Measurements from ENCODE around the gene LRRC26. TPM values are rescaled to one million over a fixed set of nuclear protein-coding genes. Genes with fewer than 3 reads are reported as not detected.
A peak's percentile ranks its signal among the peaks of the same experiment; 100 is the strongest.

Gene LRRC26
- total and polyA plus RNA-seq, 2 of the 13 experiments (the other 11 are each of a cell fraction or from before 2014, with no cell fraction given): not detected

DNA sequence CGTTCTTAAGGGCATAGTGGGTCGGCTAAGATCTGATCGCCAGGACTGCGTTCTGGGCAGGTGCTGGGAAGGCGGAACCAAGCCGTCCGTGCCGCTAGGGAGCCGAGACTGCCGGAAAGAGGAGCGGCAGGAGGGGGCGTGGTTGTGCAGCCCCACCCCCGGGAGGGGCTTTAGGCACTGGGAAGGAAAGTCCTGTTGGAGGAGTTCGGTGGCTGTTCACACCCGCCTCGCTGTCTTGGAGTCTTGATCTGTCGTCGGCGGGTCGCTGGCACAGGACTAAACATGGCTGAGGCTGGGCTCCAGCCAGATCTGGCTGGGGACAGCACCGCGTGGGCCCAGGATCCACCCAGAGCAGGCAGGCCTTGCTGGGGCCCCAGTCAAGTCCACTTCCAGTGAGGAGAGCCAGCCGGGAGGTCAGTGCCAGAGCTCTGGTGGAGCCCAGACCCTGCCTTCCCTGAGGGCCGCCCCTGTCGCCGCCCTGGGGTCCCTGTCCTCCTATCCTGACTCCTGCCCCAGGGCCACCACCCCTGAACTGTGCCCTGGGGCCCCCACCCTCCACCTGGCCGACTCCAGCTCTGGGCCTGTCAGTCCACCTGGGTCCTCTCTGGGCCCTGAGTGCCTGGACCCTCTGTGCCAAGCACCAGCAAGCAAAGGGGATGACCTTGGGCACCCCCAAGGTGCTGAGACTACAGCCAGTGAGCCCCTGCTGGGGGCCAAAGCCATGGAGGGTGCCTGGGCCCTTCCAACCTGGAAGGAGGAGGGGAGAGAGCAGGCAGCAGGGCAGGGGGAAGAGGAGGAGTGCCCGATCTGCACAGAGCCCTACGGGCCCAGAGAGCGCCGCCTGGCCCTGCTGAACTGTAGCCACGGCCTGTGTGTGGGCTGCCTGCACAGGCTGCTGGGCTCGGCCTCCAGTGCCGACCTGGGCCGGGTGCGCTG lies 47.7 kb upstream of the LRRC26 start (continued):
- TF ChIP-seq, protein P1, sequence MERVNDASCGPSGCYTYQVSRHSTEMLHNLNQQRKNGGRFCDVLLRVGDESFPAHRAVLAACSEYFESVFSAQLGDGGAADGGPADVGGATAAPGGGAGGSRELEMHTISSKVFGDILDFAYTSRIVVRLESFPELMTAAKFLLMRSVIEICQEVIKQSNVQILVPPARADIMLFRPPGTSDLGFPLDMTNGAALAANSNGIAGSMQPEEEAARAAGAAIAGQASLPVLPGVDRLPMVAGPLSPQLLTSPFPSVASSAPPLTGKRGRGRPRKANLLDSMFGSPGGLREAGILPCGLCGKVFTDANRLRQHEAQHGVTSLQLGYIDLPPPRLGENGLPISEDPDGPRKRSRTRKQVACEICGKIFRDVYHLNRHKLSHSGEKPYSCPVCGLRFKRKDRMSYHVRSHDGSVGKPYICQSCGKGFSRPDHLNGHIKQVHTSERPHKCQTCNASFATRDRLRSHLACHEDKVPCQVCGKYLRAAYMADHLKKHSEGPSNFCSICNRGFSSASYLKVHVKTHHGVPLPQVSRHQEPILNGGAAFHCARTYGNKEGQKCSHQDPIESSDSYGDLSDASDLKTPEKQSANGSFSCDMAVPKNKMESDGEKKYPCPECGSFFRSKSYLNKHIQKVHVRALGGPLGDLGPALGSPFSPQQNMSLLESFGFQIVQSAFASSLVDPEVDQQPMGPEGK (CRISPR knock-in tag; IDR thresholded peaks at IDR 0.05): peak; percentile 87
- TF ChIP-seq NR2F1 (CRISPR knock-in tag; IDR thresholded peaks at IDR 0.05): no peak
- no peak for TF ChIP-seq TBP (CRISPR knock-in tag; IDR thresholded peaks at IDR 0.05)
- TF ChIP-seq ZNF570 (CRISPR knock-in tag; IDR thresholded peaks at IDR 0.05; ENCODE audit: borderline replicate concordance): no peak
- TF ChIP-seq ZNF337 (CRISPR knock-in tag; IDR thresholded peaks at IDR 0.05; ENCODE audit: borderline replicate concordance, low read depth): peak; percentile 73; the same call in 1 of the 2 replicates
- TF ChIP-seq ZFP82 (CRISPR knock-in tag; IDR thresholded peaks at IDR 0.05; ENCODE audit: borderline replicate concordance): no peak
- TF ChIP-seq XBP1 (CRISPR knock-in tag; IDR thresholded peaks at IDR 0.05): no peak
- no peak for TF ChIP-seq HMGA1 (CRISPR knock-in tag; conservative IDR thresholded peaks at IDR 0.05)
- TF ChIP-seq TFDP1 (CRISPR knock-in tag; IDR thresholded peaks at IDR 0.05; ENCODE audit: borderline replicate concordance): peak; percentile 40; the same call in 1 of the 2 replicates
- no peak for TF ChIP-seq EZH2 (conservative IDR thresholded peaks at IDR 0.05; ENCODE audit: low read depth, low read length)
- peak; percentile 48; the same call in 1 of the 2 replicates for TF ChIP-seq ZNF34 (CRISPR knock-in tag; IDR thresholded peaks at IDR 0.05; ENCODE audit: borderline replicate concordance)
- no peak; the same call in 1 of the 2 replicates for TF ChIP-seq ZNF451 (CRISPR knock-in tag; IDR thresholded peaks at IDR 0.05)
- TF ChIP-seq PITX1 (CRISPR knock-in tag; IDR thresholded peaks at IDR 0.05): peak; percentile 26; the same call in 1 of the 2 replicates
- no peak for TF ChIP-seq PCBP2 (optimal IDR thresholded peaks at IDR 0.05; ENCODE audit: low read depth, low read length, poor library complexity, severe bottlenecking)
- 0 out of 2 replicates have a peak, but pooled peaks have one; percentile 19 for TF ChIP-seq PHF21A (CRISPR knock-in tag; IDR thresholded peaks at IDR 0.05)
- no peak; the same call in 1 of the 2 replicates for TF ChIP-seq HNF4A (CRISPR knock-in tag; IDR thresholded peaks at IDR 0.05)
- 0 out of 2 replicates have a peak, but pooled peaks have one; percentile 53 for TF ChIP-seq ZNF343 (CRISPR knock-in tag; IDR thresholded peaks at IDR 0.05)
- TF ChIP-seq TRAFD1 (CRISPR knock-in tag; IDR thresholded peaks at IDR 0.05; ENCODE audit: borderline replicate concordance): no peak
- no peak for TF ChIP-seq FOXM1 (CRISPR knock-in tag; IDR thresholded peaks at IDR 0.05)
- TF ChIP-seq ZFP36 (IDR thresholded peaks at IDR 0.05; ENCODE audit: borderline replicate concordance, low read depth, low read length, partially characterized antibody): no peak
- TF ChIP-seq KLF16 (CRISPR knock-in tag; IDR thresholded peaks at IDR 0.05): no peak
- no peak for TF ChIP-seq GMEB2 (CRISPR knock-in tag; IDR thresholded peaks at IDR 0.05; ENCODE audit: low read depth)

Data from HepG2 (cell line).